ENCODE measurements around the gene ZC2HC1B.

- TF ChIP-seq CTCF (IDR thresholded peaks at IDR 0.05) (no peak), POLR2A (IDR thresholded peaks at IDR 0.05) (no peak)
Observed at GRCh38 chr6:143823548-143823947, 40.7 kb upstream of the ZC2HC1B start.
